ENCODE results near the gene RBM28. TPM values are rescaled to one million over a fixed set of nuclear protein-coding genes. Genes with fewer than 3 reads are reported as not detected.

Gene RBM28
- total and polyA plus RNA-seq, 2 of the 8 experiments (the other 6 are each of a cell fraction or from before 2014, with no cell fraction given) = 12.8 to 65.3 TPM

- 0 out of 7 replicates have a peak, but pooled peaks cover 0 to 3% (median 0%) of the 10 kb centered on the region in 4 experiments for H3K27me3 ChIP-seq (replicated peaks in 1 of 4; ENCODE audit: control insufficient read depth in 3 of 4, extremely low read depth in 1 of 4, insufficient read depth in 3 of 4, low read length in 3 of 4)
- no peaks in the 10 kb centered on the region for H3K36me3 ChIP-seq (ENCODE audit: control insufficient read depth in 2 of 4, insufficient read depth in 4 of 4, low read length in 3 of 4)
- no peaks in the 10 kb centered on the region for H3K79me1 ChIP-seq (ENCODE audit: low read depth, low read length)
- H3K4me2 ChIP-seq (ENCODE audit: insufficient read depth in 1 of 2, low read depth in 2 of 2, low read length in 2 of 2) = no peak overlapping the region
- H3K14ac ChIP-seq (ENCODE audit: insufficient read length) = no peak overlapping the region
- H4K5ac ChIP-seq (ENCODE audit: insufficient read length, low read depth, low read length) = no peak overlapping the region
- DNase-seq (ENCODE audit: low read depth in 1 of 2, low spot score in 2 of 2) = no peak
- H3K9ac ChIP-seq (replicated peaks in 1 of 4; ENCODE audit: extremely low read depth in 1 of 4, low read depth in 3 of 4, low read length in 3 of 4) = no peak overlapping the region
- no peak for TF ChIP-seq CEBPB (IDR thresholded peaks at IDR 0.05; ENCODE audit: low read depth, low read length)
- no peak for TF ChIP-seq NANOG (IDR thresholded peaks at IDR 0.05; ENCODE audit: insufficient read depth, low read depth, low read length, poor library complexity, severe bottlenecking)
- TF ChIP-seq EZH2 (IDR thresholded peaks at IDR 0.05; ENCODE audit: low read depth, low read length, severe bottlenecking) = no peak
- no peak for TF ChIP-seq JUND (IDR thresholded peaks at IDR 0.05; ENCODE audit: low read length)
- TF ChIP-seq CHD2 (IDR thresholded peaks at IDR 0.05; ENCODE audit: low read length) = no peak
- no peak for TF ChIP-seq SIX5 (IDR thresholded peaks at IDR 0.05; ENCODE audit: low read depth, low read length)
- TF ChIP-seq BCL11A (IDR thresholded peaks at IDR 0.05; ENCODE audit: low read depth in 2 of 2, low read length in 2 of 2) = no peak
- TF ChIP-seq RNF2 (IDR thresholded peaks at IDR 0.05; ENCODE audit: borderline replicate concordance, low read depth, low read length, missing control alignments, poor library complexity, severe bottlenecking) = no peak
- no peak overlapping the region for H3K56ac ChIP-seq (replicated peaks; ENCODE audit: insufficient read length, low read depth, low read length)
- H2AFZ ChIP-seq (ENCODE audit: low read length) = no peak overlapping the region
- no peak overlapping the region for H2BK5ac ChIP-seq (ENCODE audit: low read depth, low read length)
- no peaks in the 10 kb centered on the region for H3K79me2 ChIP-seq (ENCODE audit: control insufficient read depth in 1 of 2, insufficient read depth in 2 of 2, low read length in 2 of 2)
- H2BK20ac ChIP-seq (ENCODE audit: low read length) = no peak overlapping the region
- no peaks in the 10 kb centered on the region for H4K20me1 ChIP-seq (replicated peaks in 1 of 2; ENCODE audit: control insufficient read depth in 1 of 2, insufficient read depth in 2 of 2, low read length in 2 of 2)
- H2BK15ac ChIP-seq (ENCODE audit: low read length) = no peak overlapping the region
- no peak overlapping the region for H3K23ac ChIP-seq (ENCODE audit: insufficient read length)
- H4K8ac ChIP-seq (ENCODE audit: extremely low read depth, insufficient read depth, low read length) = no peak overlapping the region
- no peaks in the 10 kb centered on the region for H3K9me3 ChIP-seq (ENCODE audit: insufficient read depth in 2 of 2, low read depth in 1 of 2, low read length in 1 of 2)
- H3K4ac ChIP-seq (replicated peaks; ENCODE audit: insufficient read length, low read depth, low read length) = no peak overlapping the region
- FAIRE-seq = no peak
- no peak overlapping the region for H3K18ac ChIP-seq (ENCODE audit: extremely low read depth, low read length)
- no peaks in the 10 kb centered on the region for H3K23me2 ChIP-seq (ENCODE audit: low read depth, low read length)
- H3K4me1 ChIP-seq (replicated peaks in 1 of 4; ENCODE audit: control insufficient read depth in 3 of 4, insufficient read depth in 4 of 4, low read length in 3 of 4) = no peaks in the 10 kb centered on the region
- ChIA-PET POLR2A (ENCODE audit: partially characterized antibody) (no interaction called here), CTCF (ENCODE audit: partially characterized antibody) (interaction anchor here (1.0 to 16.7 kb wide), 8 partner anchors 8 to 34 kb away, joined by 3 to 275 read pairs (median 4); partner anchors contain the start of gene RBM28)
- H2AK5ac ChIP-seq (ENCODE audit: low read depth, low read length) = no peak overlapping the region
- H4K91ac ChIP-seq (replicated peaks; ENCODE audit: insufficient read length, low read length) = no peak overlapping the region
- 81% methylated on average over 1 of the region's 1 CpG; no CpG with 5 or more reads in 1 of the 2 experiments for WGBS, 2 experiments (ENCODE audit: extremely low coverage in 1 of 2, insufficient coverage in 1 of 2, insufficient read length in 1 of 2, insufficient replicate concordance in 2 of 2, low coverage in 1 of 2, low lambda C conversion rate in 2 of 2, missing lambda C conversion rate in 1 of 2)
- H2BK12ac ChIP-seq (ENCODE audit: low read depth, low read length) = no peak overlapping the region
- H2BK120ac ChIP-seq (replicated peaks; ENCODE audit: low read depth, low read length) = no peak overlapping the region
- no peak overlapping the region for H3K4me3 ChIP-seq (ENCODE audit: extremely low read depth in 1 of 4, insufficient read depth in 2 of 4, low read depth in 3 of 4, low read length in 4 of 4)
- H3K27ac ChIP-seq (ENCODE audit: low read depth, low read length) = no peak overlapping the region
These were observed 30.3 kb upstream of the RBM28 start for GRCh38 chr7:128374041-128374440.
